ENCODE measurements around the gene ATXN1.

DNA sequence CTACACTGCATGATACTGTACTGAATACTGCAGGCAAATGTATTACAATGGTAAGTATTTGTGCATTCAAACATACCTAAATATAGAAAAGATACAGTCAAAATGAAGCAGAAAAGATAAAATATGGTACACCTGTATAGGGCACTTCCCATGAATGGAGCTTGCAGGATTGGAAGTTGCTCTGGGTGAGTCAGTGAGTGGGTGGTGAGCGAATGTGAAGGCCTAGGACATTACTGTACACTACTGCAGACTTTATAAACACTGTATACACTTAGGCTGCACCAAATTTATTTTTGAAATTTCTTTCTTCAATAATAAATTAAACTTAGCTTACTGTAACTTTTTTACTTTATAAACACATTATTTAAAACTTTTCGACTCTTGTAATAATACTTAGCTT lies 213.1 kb downstream of the ATXN1 start:
- TF ChIP-seq, protein P1, sequence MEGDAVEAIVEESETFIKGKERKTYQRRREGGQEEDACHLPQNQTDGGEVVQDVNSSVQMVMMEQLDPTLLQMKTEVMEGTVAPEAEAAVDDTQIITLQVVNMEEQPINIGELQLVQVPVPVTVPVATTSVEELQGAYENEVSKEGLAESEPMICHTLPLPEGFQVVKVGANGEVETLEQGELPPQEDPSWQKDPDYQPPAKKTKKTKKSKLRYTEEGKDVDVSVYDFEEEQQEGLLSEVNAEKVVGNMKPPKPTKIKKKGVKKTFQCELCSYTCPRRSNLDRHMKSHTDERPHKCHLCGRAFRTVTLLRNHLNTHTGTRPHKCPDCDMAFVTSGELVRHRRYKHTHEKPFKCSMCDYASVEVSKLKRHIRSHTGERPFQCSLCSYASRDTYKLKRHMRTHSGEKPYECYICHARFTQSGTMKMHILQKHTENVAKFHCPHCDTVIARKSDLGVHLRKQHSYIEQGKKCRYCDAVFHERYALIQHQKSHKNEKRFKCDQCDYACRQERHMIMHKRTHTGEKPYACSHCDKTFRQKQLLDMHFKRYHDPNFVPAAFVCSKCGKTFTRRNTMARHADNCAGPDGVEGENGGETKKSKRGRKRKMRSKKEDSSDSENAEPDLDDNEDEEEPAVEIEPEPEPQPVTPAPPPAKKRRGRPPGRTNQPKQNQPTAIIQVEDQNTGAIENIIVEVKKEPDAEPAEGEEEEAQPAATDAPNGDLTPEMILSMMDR (IDR thresholded peaks at IDR 0.05), result no peak
- no peak for TF ChIP-seq POLR2A (IDR thresholded peaks at IDR 0.05)

All from lower leg skin (tissue), 3 donors.